AG10803 (cell line): ENCODE measurements around the gene TTYH3.
A peak's percentile ranks its signal among the peaks of the same experiment; 100 is the strongest.
"Not testable (repeated sequence)": the region's sequence is repeated elsewhere in the genome, so short reads cannot be mapped to it uniquely, and the experiment has no call there.

Experiments
- DNase-seq: peaks from one replicate; pipeline ENCODE4 v3.0.0; 2010; ENCODE audit warnings: low read depth
- H3K4me3 ChIP-seq: 2 replicates; pipeline ENCODE4 v1.5.1; 2011; ENCODE audit warnings: mild to moderate bottlenecking, low read length, control low read depth
- CTCF ChIP-seq: conservative IDR thresholded peaks from 2 replicates; pipeline ENCODE4 v1.5.1; 2011; ENCODE audit warnings: mild to moderate bottlenecking, low read length, control low read depth, inconsistent platforms

TTYH3 gene

GRCh38 chr7:2670720-2671391 is 39.1 kb downstream of the TTYH3 start:
- peak; percentile 54 for DNase-seq
- H3K4me3 ChIP-seq, result no peak overlapping the region
- TF ChIP-seq CTCF, result peak; percentile 75

GRCh38 chr7:2673214-2673613 is 41.4 kb downstream of the TTYH3 start:
- DNase-seq, H3K4me3 ChIP-seq: not testable (repeated sequence)

DNA sequence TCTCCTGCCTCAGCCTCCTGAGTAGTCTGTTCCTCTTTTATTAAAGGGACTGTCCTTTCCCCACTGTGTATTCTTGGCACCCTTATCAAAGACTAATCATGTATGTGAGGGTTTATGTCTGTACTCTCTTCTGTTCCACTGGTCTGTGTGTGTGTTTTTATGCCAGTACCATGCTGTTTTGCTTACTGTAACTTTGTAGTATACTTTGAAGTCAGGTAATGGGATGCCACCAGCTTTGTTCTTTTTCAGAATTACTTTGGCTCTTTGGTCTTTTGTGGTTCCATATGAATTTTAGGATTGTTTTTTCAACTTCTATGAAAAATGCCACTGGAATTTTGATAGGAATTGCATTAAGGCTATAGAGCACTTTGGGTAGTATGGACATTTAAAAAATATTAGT is 42.1 kb downstream of the TTYH3 start:
- TF ChIP-seq CTCF, result no peak
- H3K4me3 ChIP-seq, result no peak overlapping the region
- DNase-seq, result no peak

- no peak overlapping the region for H3K4me3 ChIP-seq
- DNase-seq, result no peak
- no peak for TF ChIP-seq CTCF
Observed at GRCh38 chr7:2675256-2675764, 43.5 kb downstream of the TTYH3 start.

DNA sequence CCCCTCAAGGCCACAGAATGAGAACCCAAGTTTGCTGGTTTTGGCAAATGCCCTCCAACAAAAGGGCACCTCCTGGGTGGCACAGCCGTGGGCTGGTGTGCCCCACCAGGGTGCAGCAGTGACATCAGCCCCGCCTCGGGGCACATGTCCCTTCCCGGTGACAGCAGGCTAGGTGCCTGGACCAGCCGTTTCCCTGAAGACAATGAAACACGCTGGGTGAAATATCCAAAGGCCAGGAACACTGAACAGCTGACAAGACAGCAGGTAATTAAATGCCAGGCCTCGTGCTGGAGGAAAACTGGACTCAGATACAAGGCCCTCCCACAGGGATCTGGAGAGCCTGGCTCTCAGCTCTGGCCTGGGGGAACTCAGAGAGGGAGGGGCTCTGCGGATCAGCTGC is 44.8 kb downstream of the TTYH3 start:
- H3K4me3 ChIP-seq, DNase-seq: not testable (repeated sequence)

DNA sequence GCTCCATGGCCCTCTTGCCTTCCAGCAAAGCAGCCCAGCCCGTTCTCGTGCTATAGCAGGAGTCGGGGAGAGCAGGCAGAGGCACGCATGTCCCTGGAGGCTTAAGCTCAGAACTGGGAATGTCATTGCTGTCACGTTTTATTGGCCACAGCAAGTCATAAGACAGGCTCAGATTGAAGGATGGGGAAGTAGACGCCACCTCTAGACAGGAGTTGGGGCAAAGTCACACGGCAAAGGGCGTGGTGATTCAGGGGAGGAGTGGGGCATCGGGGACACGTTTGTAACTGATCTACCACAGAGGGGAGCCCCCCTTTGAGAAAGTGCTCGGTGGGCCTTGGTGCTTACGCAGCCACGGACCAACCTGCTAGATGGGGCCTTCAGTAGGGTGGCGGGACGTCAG is 46.7 kb downstream of the TTYH3 start:
- H3K4me3 ChIP-seq, DNase-seq: not testable (repeated sequence)

DNA sequence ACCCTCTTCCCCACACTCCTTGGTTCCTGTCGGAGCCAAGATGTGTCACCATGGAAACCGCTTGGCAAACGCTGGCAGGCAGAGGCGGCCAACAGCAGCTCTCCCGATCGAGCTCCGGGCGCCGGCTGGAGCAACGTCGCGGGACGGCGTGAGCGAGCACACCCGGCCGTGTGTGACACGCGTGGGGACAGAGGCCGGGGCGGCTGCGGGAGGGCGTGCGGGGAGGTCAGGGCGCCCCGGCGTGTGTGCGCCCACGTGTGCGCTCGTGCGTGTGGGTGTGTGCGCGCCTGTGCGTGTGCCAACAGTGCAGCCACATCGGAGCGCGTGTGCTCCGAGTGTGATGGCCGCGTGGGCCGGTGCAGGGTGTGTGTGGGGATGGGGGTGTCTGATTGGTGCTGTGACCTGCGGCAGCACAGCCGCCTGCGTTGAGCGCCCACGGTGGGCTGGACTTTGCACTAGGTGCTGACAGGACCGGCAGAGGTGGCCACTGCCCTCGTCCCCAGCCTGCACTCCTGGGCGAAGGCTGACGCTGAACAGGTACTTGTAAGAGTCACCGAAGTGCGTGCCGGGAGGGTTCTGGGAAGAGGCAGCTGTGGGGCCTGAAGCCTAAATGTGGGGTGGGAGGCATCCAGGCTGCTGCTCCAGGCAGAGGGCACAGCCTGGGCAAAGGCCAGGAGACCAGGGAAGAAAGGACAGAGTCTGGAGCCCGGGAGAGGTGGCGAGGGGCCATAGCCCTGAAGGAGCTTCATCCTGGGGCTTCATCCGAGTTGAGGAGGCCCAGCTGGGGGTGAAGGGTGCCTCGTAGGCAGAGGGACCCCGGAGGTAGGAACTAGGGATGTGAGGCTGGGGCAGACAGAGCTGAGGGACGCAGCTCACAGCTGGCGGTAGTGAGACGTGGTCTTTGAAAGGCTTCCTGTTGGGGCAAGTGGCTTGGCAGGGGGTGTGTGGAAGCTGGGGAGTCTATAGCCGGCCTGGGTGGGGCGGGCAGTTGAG is 47.6 kb downstream of the TTYH3 start:
- not testable (repeated sequence) for H3K4me3 ChIP-seq, DNase-seq

DNA sequence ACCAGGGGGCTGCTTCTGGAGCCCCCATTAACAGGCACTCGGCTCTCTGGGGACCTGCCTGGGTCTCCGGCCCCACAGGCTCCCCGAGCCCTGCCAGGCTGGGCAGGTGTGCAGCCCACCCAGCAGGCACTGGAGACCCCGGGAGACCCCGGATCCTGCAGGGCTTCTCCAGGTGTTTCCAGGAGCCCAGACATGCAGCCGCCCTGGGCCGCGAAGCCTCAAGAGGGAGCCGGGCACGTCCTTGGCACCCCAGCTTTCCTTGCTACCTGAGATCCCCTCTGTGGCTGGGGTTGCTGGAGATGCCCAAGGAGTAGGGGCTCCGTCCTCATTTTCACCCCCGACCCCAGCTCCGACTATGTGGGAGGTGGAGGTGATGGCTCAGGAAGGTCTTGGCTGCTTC is 48.5 kb downstream of the TTYH3 start:
- no peak for DNase-seq
- TF ChIP-seq CTCF, result no peak
- H3K4me3 ChIP-seq, result no peak overlapping the region

DNA sequence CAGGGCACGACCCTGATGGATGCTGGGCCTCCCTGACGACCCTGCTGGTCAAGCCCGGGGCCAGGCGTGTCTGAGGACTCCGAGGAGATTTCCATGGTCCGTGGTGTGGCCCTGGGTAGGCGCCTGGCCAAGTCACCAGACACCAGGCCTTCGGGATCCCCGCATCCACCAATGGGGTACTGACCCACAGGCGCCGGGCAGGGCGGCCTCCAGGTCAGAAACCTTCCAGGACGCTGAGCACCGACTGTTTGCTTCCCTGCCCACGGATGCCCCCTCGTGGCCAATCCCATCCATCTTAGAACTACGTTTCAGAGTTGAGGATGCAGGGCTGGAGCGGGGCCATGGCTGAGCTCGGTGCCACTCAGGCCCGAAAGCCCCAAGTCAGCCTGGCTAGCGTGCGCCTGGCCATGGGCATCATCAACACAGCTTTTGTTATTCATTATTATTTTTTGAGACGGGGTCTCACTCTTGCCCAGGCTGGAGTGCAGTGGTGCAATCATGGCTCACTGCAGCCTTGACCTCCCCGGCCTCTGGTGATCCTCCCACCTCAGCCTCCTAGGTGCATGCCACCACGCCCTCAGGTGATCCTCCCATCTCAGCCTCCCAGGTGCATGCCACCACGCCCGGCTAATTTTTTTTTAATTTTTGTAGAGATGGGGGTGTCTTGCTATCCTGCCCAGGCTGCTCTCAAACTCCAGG is 49.2 kb downstream of the TTYH3 start:
- peak; percentile 76 for TF ChIP-seq CTCF
- DNase-seq, result peak; percentile 63
- no peak overlapping the region for H3K4me3 ChIP-seq
